NK-92 (cell line): Measurements from ENCODE around the gene DUX4.
"Not testable (repeated sequence)": the region's sequence is repeated elsewhere in the genome, so short reads cannot be mapped to it uniquely, and the experiment has no call there.

Experiments
- DNase-seq: peaks from one replicate; lab custom pipeline; 2025; ENCODE audit not compliant: unreplicated experiment; lab: John Stamatoyannopoulos, UW

Gene DUX4

DNA sequence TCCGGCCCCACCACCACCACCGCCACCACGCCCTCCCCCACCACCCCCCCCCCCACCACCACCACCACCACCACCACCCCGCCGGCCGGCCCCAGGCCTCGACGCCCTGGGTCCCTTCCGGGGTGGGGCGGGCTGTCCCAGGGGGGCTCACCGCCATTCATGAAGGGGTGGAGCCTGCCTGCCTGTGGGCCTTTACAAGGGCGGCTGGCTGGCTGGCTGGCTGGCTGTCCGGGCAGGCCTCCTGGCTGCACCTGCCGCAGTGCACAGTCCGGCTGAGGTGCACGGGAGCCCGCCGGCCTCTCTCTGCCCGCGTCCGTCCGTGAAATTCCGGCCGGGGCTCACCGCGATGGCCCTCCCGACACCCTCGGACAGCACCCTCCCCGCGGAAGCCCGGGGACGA is at the start of gene DUX4:
Gene DUX4, plus strand, starts transcription at position 347 of the 400 bp plus-strand sequence. Its CDS starts 0 bp downstream, at position 347.
- not testable (repeated sequence) for DNase-seq

DNA sequence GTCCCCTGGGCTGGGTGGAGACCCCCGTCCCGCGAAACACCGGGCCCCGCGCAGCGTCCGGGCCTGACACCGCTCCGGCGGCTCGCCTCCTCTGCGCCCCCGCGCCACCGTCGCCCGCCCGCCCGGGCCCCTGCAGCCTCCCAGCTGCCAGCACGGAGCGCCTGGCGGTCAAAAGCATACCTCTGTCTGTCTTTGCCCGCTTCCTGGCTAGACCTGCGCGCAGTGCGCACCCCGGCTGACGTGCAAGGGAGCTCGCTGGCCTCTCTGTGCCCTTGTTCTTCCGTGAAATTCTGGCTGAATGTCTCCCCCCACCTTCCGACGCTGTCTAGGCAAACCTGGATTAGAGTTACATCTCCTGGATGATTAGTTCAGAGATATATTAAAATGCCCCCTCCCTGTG is 1.9 kb downstream of the DUX4 start:
- DNase-seq: not testable (repeated sequence)

DNA sequence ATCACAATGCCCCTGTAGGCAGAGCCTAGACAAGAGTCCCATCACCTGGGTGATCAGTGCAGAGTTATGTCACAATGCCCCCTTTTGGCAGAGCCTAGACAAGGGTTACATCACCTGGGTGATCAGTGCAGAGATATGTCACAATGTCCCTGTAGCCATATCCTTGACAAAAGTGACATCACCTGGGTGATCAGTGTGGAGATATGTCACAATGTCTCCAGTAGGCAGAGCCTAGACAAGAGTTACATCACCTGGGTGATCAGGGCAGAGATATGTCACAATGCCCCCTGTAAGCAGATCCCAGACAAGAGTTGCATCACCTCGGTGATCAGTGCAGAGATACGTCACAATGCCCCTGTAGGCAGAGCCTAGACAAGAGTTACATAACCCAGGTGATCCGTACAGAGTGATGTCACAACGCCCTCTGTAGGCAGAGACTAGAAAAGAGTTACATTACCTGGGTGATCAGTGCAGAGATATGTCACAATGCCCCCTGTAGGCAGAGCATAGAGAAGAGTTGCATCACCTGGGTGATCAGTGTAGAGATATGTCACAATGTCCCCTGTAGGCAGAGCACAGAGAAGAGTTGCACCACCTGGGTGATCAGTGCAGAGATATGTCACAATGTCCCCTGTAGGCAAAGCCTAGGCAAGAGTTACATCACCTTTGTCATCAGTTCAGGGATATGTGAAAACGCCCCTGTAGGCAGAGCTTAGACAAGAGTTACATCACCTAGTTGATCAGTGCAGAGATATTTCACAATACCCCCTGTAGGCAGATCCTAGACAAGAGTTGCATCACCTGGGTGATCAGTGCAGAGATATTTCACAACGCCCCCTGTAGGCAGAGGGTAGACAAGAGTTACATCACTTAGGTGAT is 4.4 kb downstream of the DUX4 start:
- DNase-seq: not testable (repeated sequence)

DNA sequence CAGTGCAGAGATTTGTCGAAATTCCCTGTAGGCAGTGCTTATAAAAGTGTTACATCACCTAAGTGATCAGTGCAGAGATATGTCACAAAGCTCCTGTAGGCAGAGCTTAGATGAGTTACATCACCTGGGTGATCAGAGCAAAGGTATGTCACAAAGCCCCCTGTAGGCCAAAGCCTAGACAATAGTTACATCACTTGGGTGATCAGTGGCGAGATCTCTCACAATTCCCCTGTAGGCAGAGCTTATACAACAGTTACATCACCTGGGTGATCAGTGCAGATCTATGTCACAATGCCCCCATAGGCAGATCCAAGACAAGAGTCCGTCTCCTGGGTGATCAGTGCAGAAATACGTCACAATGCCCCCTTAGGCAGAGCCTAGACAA is 5.0 kb downstream of the DUX4 start:
- not testable (repeated sequence) for DNase-seq

DNA sequence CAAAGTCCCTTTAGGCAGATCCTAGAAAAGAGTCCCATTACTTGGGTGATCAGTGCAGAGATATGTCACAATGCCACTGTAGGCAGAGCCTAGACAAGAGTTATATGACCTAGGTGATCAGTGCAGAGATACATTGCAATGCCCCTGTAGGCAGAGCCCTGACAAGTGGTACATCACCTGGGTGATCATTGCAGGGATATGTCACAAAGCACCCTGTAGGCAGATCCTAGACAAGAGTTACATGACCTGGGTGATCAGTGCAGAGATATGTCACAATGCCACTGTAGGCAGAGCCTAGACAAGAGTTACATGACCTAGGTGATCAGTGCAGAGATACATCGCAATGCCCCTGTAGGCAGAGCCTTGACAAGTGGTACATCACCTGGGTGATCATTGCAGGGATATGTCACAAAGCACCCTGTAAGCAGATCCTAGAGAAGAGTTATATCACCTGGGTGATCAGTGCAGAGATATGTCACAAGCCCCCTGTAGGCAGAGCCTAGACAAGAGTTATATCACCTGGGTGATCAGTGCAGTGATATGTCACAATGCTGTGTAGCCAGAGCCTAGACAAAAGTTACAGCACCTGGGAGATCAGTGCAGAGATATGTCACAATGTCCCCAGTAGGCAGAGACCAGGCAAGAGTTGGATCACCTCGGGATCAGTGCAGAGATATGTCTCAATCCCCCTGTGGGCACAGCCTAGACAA is 5.6 kb downstream of the DUX4 start:
- not testable (repeated sequence) for DNase-seq

DNA sequence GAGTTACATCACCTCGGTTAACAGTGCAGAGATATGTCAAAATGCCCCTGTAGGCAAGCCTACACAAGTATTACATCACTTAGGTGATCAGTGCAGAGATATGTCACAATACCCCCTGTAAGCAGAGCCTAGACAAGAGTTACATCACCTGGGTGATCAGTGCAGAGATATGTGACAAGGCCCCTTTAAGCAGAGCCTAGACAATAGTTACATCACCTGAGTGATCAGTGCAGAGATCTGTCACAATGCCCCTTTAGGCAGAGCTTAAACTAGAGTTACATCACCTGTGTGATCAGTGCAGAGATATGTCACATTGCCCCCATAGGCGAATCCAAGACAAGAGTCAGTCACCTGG is 6.1 kb downstream of the DUX4 start:
- not testable (repeated sequence) for DNase-seq

DNA sequence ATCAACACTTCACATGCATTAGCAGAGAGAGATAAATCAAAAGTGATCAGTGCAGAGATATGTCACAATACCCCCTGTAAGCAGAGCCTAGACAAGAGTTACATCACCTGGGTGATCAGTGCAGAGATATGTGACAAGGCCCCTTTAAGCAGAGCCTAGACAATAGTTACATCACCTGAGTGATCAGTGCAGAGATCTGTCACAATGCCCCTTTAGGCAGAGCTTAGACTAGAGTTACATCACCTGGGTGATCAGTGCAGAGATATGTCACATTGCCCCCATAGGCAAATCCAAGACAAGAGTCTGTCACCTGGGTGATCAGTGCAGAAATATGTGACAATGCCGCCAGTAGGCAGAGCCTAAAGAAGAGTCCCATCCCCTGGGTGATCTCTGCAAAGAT is 7.4 kb downstream of the DUX4 start:
- not testable (repeated sequence) for DNase-seq

DNA sequence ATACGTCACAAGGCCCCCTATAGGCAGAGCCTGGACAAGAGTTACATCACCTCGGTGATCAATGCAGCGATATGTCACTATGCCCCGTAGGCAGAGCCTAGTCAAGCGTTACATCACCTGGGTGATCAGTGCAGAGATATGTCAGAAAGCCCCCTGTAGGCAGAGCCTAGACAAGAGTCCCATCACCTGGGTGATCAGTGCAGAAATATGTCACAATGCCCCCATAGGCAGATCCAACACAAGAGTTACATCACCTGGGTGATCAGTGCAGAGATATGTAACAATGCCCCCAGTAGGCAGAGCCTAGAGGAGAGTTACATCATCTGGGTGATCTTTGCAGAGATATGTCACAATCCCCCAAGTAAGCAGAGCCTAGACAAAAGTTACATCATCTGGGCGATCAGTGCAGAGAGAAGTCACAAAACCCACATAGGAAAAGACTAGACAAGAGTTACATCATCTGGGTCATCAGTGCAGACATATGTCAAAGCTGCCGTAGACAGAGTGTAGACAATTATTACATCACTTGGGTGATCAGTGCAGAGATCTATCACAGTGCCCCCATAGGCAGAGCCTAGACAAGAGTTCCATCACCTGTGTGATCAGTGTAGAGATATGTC is 8.0 kb downstream of the DUX4 start:
- DNase-seq: not testable (repeated sequence)

DNA sequence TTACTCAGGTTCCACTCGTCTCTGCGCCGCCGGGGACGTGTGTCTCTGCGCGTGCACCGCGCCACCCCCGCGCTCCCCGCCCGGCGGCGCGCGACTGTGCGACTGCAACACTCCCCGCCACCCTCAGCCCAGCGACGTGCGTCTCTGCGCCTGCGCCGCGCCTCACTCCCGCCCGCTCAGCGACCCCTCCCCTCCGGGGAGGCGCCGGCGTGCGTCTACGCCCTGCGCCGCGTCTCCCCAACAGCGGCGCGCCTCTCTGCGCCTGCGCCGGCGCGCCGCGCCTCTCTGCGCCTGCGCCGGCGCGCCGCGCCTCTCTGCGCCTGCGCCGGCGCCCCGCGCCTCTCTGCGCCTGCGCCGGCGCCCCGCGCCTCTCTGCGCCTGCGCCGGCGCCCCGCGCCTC is 29.9 kb downstream of the DUX4 start:
- not testable (repeated sequence) for DNase-seq
